Measurements from ENCODE around the gene SEMA3C. TPM values are rescaled to one million over a fixed set of nuclear protein-coding genes. Genes with fewer than 3 reads are reported as not detected.

The SEMA3C gene
- total and polyA plus RNA-seq, 8 donors, result 0.28 to 11.3 (median 1.0) TPM

- 76 to 88% methylated on average over 5 of the region's 5 CpGs for WGBS, 2 donors
- no peak for FAIRE-seq
- Histone ChIP-seq H3K36me3 (no peaks in the 10 kb centered on the region), H3K27ac (no peak overlapping the region), H3K27me3 (no peaks in the 10 kb centered on the region), H3K9me3 (no peaks in the 10 kb centered on the region), H3K4me3 (no peak overlapping the region), H3K4me1 (no peaks in the 10 kb centered on the region)
- no peak for ATAC-seq
- intact Hi-C loops (cut with DNase I), result no loop called here
- TF ChIP-seq CTCF (IDR thresholded peaks at IDR 0.05), result no peak
- DNase-seq, result no peak
Measured at GRCh38 chr7:80766724-80767123, 152.1 kb downstream of the SEMA3C start.

- no peak for TF ChIP-seq CTCF (IDR thresholded peaks at IDR 0.05)
- intact Hi-C loops (cut with DNase I), result no loop called here
- FAIRE-seq (no peak), DNase-seq (no peak), ATAC-seq (no peak)
- WGBS, 2 donors, result 83 to 85% methylated on average over 2 of the region's 2 CpGs
- no peaks in the 10 kb centered on the region for H3K9me3 ChIP-seq
- H3K4me3 ChIP-seq, result no peak overlapping the region
- no peak overlapping the region for H3K27ac ChIP-seq
- no peaks in the 10 kb centered on the region for H3K27me3 ChIP-seq
- no peaks in the 10 kb centered on the region for H3K4me1 ChIP-seq
- no peaks in the 10 kb centered on the region for H3K36me3 ChIP-seq
Measured at GRCh38 chr7:80764132-80764531, 154.7 kb downstream of the SEMA3C start.

- H3K4me1 ChIP-seq, result no peaks in the 10 kb centered on the region
- no peak overlapping the region for H3K27ac ChIP-seq
- ATAC-seq (no peak), FAIRE-seq (no peak), DNase-seq (no peak)
- intact Hi-C loops (cut with DNase I), result no loop called here
- H3K27me3 ChIP-seq, result no peaks in the 10 kb centered on the region
- TF ChIP-seq CTCF (IDR thresholded peaks at IDR 0.05), result no peak
- 67 to 77% methylated on average over 4 of the region's 4 CpGs for WGBS, 2 donors
- H3K36me3 ChIP-seq, result no peaks in the 10 kb centered on the region
- H3K9me3 ChIP-seq, result no peaks in the 10 kb centered on the region
- H3K4me3 ChIP-seq, result no peak overlapping the region
Measured at GRCh38 chr7:80763704-80764103, 155.1 kb downstream of the SEMA3C start.

DNA sequence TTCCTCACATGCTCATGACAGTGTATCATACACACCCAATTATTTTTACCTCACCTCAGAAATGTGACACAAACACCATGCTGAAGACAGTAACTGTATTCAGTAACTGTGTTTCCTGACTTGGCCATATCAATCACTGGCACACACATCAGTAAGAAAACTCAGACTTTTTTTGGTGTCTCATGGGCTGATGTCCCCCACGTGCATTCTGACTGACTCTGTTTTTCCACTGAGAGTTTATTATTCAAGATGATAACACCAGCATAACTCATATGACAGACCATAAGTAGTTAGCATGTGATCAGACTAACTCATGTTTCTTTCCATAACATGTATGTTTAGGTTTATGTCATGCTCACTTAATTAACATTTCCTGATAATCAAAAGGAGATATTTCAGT, 155.6 kb downstream of the SEMA3C start:
- Histone ChIP-seq H3K9me3 (no peaks in the 10 kb centered on the region), H3K4me1 (no peaks in the 10 kb centered on the region), H3K4me3 (no peak overlapping the region), H3K27me3 (no peaks in the 10 kb centered on the region), H3K36me3 (no peaks in the 10 kb centered on the region), H3K27ac (no peak overlapping the region)
- WGBS, 2 donors, result 51 to 54% methylated on average over 1 of the region's 1 CpG
- no peak for FAIRE-seq
- ATAC-seq, result no peak
- TF ChIP-seq CTCF (IDR thresholded peaks at IDR 0.05), result no peak
- DNase-seq, result no peak
- intact Hi-C loops (cut with DNase I), result no loop called here

DNA sequence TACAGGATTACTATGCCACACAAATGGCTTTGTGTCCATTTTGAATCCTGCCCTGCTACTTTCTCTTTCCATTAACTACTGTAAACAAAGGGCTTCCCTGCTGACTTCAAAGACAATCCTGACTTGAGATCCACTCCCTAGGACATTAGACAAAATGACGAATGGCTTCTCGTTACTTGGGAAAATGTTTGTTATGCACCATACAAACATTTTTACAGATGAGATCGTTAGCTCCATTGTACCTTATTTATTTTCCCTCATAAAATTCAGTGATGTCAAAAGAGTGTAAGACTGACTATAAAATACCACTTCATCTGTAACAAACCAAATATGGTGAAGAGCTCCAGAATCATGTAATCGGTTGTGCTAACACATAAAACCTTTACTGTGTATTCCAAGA, 158.6 kb downstream of the SEMA3C start:
- Histone ChIP-seq H3K27ac (no peak overlapping the region), H3K4me3 (no peak overlapping the region), H3K36me3 (no peaks in the 10 kb centered on the region), H3K4me1 (no peaks in the 10 kb centered on the region), H3K9me3 (no peaks in the 10 kb centered on the region), H3K27me3 (no peaks in the 10 kb centered on the region)
- no peak for FAIRE-seq
- no peak for DNase-seq
- intact Hi-C loops (cut with DNase I), result no loop called here
- no peak for TF ChIP-seq CTCF (IDR thresholded peaks at IDR 0.05)
- ATAC-seq, result no peak
- 74 to 76% methylated on average over 4 of the region's 4 CpGs for WGBS, 2 donors

All from pancreas (tissue), 10 donors.